ENCODE results near the gene RAPGEF1. TPM values are rescaled to one million over a fixed set of nuclear protein-coding genes. Genes with fewer than 3 reads are reported as not detected.

Gene RAPGEF1
- total and polyA plus RNA-seq, 2 donors (not counting 1 experiment from before 2014, with no cell fraction given): 33.3 to 42.8 TPM

DNA sequence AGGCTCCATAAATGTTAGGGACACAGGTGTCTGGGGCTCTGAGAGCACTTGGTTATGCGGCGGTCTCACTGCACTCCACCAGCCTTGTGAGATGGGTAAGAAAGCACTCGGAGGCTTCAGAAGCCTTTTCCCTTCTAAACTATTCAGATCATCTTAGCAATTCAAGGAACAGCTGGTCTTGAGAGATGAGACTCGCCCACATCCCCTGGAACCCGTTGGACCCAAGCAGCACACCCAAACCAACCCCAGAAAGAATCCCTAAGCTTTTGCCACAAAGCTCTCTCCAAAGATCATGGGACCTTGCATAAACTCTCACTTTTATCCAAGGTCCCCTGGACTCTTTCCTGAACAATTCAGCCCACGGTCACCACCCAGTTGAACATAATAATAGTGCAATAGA lies 90.2 kb downstream of the RAPGEF1 start:
- DNase-seq (ENCODE audit: low read depth in 2 of 2): no peak
- Histone ChIP-seq H3K36me3 (ENCODE audit: control insufficient read depth, insufficient read depth, low read length) (no peaks in the 10 kb centered on the region), H3K27ac (ENCODE audit: insufficient read depth, low read length) (no peak overlapping the region), H3K9me3 (ENCODE audit: control insufficient read depth, insufficient read depth, low read depth, low read length) (no peaks in the 10 kb centered on the region), H3K9ac (ENCODE audit: insufficient read depth, low read length) (no peak overlapping the region), H3K27me3 (ENCODE audit: control insufficient read depth, insufficient read depth, low read length) (no peaks in the 10 kb centered on the region), H3K4me2 (ENCODE audit: extremely low read depth, insufficient read depth, low read length) (no peak overlapping the region), H3K79me2 (ENCODE audit: control insufficient read depth, insufficient read depth, low read length) (peaks cover 4% of the 10 kb centered on the region), H2AFZ (ENCODE audit: low read length) (no peak overlapping the region), H3K4me3 (replicated peaks in 1 of 4; ENCODE audit: control extremely low read depth in 1 of 4, insufficient read depth in 1 of 4, low read depth in 3 of 4, low read length in 4 of 4) (no peak overlapping the region), H3K4me1 (ENCODE audit: control insufficient read depth, extremely low read depth, insufficient read depth, low read length) (peaks cover 13% of the 10 kb centered on the region), H4K20me1 (ENCODE audit: control insufficient read depth, extremely low read depth, insufficient read depth, low read length) (no peaks in the 10 kb centered on the region)
- TF ChIP-seq EZH2 (IDR thresholded peaks at IDR 0.05; ENCODE audit: low read length, missing control alignments): no peak
- TF ChIP-seq, protein P1, sequence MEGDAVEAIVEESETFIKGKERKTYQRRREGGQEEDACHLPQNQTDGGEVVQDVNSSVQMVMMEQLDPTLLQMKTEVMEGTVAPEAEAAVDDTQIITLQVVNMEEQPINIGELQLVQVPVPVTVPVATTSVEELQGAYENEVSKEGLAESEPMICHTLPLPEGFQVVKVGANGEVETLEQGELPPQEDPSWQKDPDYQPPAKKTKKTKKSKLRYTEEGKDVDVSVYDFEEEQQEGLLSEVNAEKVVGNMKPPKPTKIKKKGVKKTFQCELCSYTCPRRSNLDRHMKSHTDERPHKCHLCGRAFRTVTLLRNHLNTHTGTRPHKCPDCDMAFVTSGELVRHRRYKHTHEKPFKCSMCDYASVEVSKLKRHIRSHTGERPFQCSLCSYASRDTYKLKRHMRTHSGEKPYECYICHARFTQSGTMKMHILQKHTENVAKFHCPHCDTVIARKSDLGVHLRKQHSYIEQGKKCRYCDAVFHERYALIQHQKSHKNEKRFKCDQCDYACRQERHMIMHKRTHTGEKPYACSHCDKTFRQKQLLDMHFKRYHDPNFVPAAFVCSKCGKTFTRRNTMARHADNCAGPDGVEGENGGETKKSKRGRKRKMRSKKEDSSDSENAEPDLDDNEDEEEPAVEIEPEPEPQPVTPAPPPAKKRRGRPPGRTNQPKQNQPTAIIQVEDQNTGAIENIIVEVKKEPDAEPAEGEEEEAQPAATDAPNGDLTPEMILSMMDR (conservative IDR thresholded peaks at IDR 0.05 in 1 of 2, IDR thresholded peaks at IDR 0.05 in 1 of 2; ENCODE audit: low read depth in 1 of 2, low read length in 2 of 2): no peak

DNA sequence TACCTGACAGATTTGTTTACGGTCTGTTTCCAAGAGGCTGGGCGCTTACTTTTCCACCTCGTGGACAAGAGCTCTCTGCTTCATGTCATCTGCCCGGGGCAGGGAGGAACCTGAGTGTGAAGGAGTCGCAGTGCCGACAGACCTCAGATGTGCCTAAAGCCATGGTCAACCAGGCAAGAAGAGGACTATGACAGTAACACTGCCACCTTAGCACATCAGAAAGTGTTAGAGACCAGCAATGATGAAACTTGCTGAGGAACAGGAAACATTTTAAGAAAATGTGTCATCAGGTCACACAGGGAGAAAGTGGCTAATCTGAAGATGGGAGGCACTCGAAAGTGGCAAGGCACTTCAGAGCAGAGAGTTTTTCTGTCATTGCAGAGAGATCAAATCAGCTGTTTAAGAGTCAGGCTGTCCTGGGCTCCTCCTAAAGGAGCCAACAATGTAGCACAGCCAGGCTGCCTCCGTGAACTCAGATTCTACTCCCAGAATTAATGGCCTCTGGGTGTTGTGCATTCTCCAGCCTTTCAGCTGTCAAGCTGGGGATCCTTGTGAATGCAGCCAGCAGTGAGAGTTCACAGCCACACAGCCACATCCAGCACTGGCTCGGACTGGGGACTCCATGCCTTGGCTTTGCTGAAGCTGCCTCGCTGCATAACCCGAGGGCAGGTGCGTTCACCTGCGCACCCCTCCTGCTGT lies 94.6 kb downstream of the RAPGEF1 start:
- H4K20me1 ChIP-seq (ENCODE audit: control insufficient read depth, extremely low read depth, insufficient read depth, low read length): no peaks in the 10 kb centered on the region
- no peaks in the 10 kb centered on the region for H3K36me3 ChIP-seq (ENCODE audit: control insufficient read depth, insufficient read depth, low read length)
- no peaks in the 10 kb centered on the region for H3K9me3 ChIP-seq (ENCODE audit: control insufficient read depth, insufficient read depth, low read depth, low read length)
- no peak for TF ChIP-seq EZH2 (IDR thresholded peaks at IDR 0.05; ENCODE audit: low read length, missing control alignments)
- TF ChIP-seq, protein P1 (conservative IDR thresholded peaks at IDR 0.05 in 1 of 2, IDR thresholded peaks at IDR 0.05 in 1 of 2; ENCODE audit: low read depth in 1 of 2, low read length in 2 of 2): no peak
- no peaks in the 10 kb centered on the region for H3K27me3 ChIP-seq (ENCODE audit: control insufficient read depth, insufficient read depth, low read length)
- H3K4me2 ChIP-seq (ENCODE audit: extremely low read depth, insufficient read depth, low read length): no peak overlapping the region
- no peak overlapping the region for H3K9ac ChIP-seq (ENCODE audit: insufficient read depth, low read length)
- H3K4me1 ChIP-seq (ENCODE audit: control insufficient read depth, extremely low read depth, insufficient read depth, low read length): peaks cover 6% of the 10 kb centered on the region
- H2AFZ ChIP-seq (ENCODE audit: low read length): no peak overlapping the region
- no peaks in the 10 kb centered on the region for H3K79me2 ChIP-seq (ENCODE audit: control insufficient read depth, insufficient read depth, low read length)
- H3K4me3 ChIP-seq (replicated peaks in 1 of 4; ENCODE audit: control extremely low read depth in 1 of 4, insufficient read depth in 1 of 4, low read depth in 3 of 4, low read length in 4 of 4): no peak overlapping the region
- H3K27ac ChIP-seq (ENCODE audit: insufficient read depth, low read length): no peak overlapping the region
- no peak for DNase-seq (ENCODE audit: low read depth in 2 of 2)

DNA sequence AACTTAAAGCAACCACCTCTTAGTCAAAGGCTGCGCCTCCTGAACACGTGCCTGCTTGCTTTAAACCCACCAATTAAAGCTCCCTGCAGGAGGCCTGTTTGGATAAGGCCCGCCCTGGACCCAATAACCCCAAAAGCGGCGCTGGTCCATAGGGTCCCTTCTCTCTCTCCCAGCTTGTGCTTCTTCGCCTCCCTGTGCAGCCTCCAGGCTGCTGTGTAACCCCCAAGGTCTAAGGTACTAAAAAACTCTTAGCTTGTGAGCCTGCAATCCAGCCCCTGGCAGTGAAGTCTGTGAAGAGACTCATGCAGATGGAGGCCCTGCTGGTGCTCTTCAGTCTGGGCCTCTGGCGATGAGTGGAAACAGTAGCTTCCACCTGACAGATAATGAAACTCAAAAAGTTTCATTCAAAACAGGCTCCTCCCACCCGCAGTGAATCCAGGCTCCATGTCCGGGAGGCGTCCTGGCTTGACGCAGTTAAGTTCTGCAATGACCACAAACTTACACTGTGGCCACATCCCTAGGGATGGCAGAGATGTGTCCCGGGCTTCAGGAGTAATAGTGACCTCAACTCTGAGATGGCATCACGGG lies 97.3 kb downstream of the RAPGEF1 start:
- no peaks in the 10 kb centered on the region for H3K27me3 ChIP-seq (ENCODE audit: control insufficient read depth, insufficient read depth, low read length)
- H3K9ac ChIP-seq (ENCODE audit: insufficient read depth, low read length): no peak overlapping the region
- H3K9me3 ChIP-seq (ENCODE audit: control insufficient read depth, insufficient read depth, low read depth, low read length): no peaks in the 10 kb centered on the region
- no peak for TF ChIP-seq EZH2 (IDR thresholded peaks at IDR 0.05; ENCODE audit: low read length, missing control alignments)
- TF ChIP-seq, protein P1 (conservative IDR thresholded peaks at IDR 0.05 in 1 of 2, IDR thresholded peaks at IDR 0.05 in 1 of 2; ENCODE audit: low read depth in 1 of 2, low read length in 2 of 2): no peak
- H3K79me2 ChIP-seq (ENCODE audit: control insufficient read depth, insufficient read depth, low read length): no peaks in the 10 kb centered on the region
- peaks cover 3% of the 10 kb centered on the region for H3K36me3 ChIP-seq (ENCODE audit: control insufficient read depth, insufficient read depth, low read length)
- no peak overlapping the region for H3K4me2 ChIP-seq (ENCODE audit: extremely low read depth, insufficient read depth, low read length)
- H3K27ac ChIP-seq (ENCODE audit: insufficient read depth, low read length): no peak overlapping the region
- H3K4me3 ChIP-seq (replicated peaks in 1 of 4; ENCODE audit: control extremely low read depth in 1 of 4, insufficient read depth in 1 of 4, low read depth in 3 of 4, low read length in 4 of 4): no peak overlapping the region
- peaks cover 3% of the 10 kb centered on the region for H3K4me1 ChIP-seq (ENCODE audit: control insufficient read depth, extremely low read depth, insufficient read depth, low read length)
- DNase-seq (ENCODE audit: low read depth in 2 of 2): no peak
- H4K20me1 ChIP-seq (ENCODE audit: control insufficient read depth, extremely low read depth, insufficient read depth, low read length): no peaks in the 10 kb centered on the region
- no peak overlapping the region for H2AFZ ChIP-seq (ENCODE audit: low read length)

Measured in fibroblast of lung (primary cell).